Neural progenitor cell (in vitro differentiated cells): ENCODE data around the gene MAGI1. TPM values are rescaled to one million over a fixed set of nuclear protein-coding genes. Genes with fewer than 3 reads are reported as not detected.

Experiments
- DNase-seq: peaks from one replicate; pipeline ENCODE4 v3.0.0-alpha.2; 2016; ENCODE audit warnings: low spot score
- H2AFZ ChIP-seq: fragments of 200-600 bp; sonication (generic); replicated peaks from 2 replicates; pipeline ENCODE4 v1.6.1; 2016; ENCODE audit warnings: antibody characterized with exemption
- H3F3A ChIP-seq: fragments of 200-600 bp; sonication (generic); 2 replicates; pipeline ENCODE4 v1.6.1; 2016; ENCODE audit warnings: antibody characterized with exemption, low read depth
- H3K27ac ChIP-seq: fragments of 200-600 bp; sonication (generic); 2 replicates; pipeline ENCODE4 v1.5.1; 2016; ENCODE audit warnings: mild to moderate bottlenecking
- H3K27me3 ChIP-seq: fragments of 200-600 bp; sonication (generic); 2 replicates; pipeline ENCODE4 v1.6.1; 2016; ENCODE audit warnings: mild to moderate bottlenecking, moderate library complexity
- H3K36me3 ChIP-seq: fragments of 200-600 bp; sonication (generic); 2 replicates; pipeline ENCODE4 v1.5.1; 2016
- H3K4me1 ChIP-seq: fragments of 200-600 bp; sonication (generic); 2 replicates; pipeline ENCODE4 v1.6.1; 2016; ENCODE audit warnings: mixed run types
- H3K4me2 ChIP-seq: fragments of 200-600 bp; sonication (generic); 2 replicates; pipeline ENCODE4 v1.6.1; 2016
- H3K4me3 ChIP-seq: fragments of 200-600 bp; sonication (generic); 2 replicates; pipeline ENCODE4 v1.5.1; 2016
- H3K79me2 ChIP-seq: fragments of 200-600 bp; sonication (generic); 2 replicates; pipeline ENCODE4 v1.6.1; 2016; ENCODE audit warnings: low read depth
- H3K9ac ChIP-seq: fragments of 200-600 bp; sonication (generic); 2 replicates; pipeline ENCODE4 v1.6.1; 2016
- H3K9me3 ChIP-seq: fragments of 200-600 bp; sonication (generic); 2 replicates; pipeline ENCODE4 v1.5.1; 2016; ENCODE audit warnings: low read depth
- H4K20me1 ChIP-seq: fragments of 200-600 bp; sonication (generic); 2 replicates; pipeline ENCODE4 v1.6.1; 2016; ENCODE audit warnings: low read depth
- H3K27ac Mint-ChIP-seq: 3 replicates; pipeline ENCODE4 v1.8.0; 2021; ENCODE audit warnings: mixed read lengths
- H3K27me3 Mint-ChIP-seq: 2 replicates; pipeline ENCODE4 v1.8.0; 2022; ENCODE audit warnings: low read depth, mild to moderate bottlenecking, inconsistent platforms, moderate library complexity, mixed read lengths; ENCODE audit not compliant: insufficient read depth
- H3K36me3 Mint-ChIP-seq: 3 replicates; pipeline ENCODE4 v1.8.0; 2021; ENCODE audit warnings: mixed read lengths
- H3K4me1 Mint-ChIP-seq: 3 replicates; pipeline ENCODE4 v1.8.0; 2021; ENCODE audit warnings: mixed read lengths
- H3K4me3 Mint-ChIP-seq: 3 replicates; pipeline ENCODE4 v1.8.0; 2021; ENCODE audit warnings: mild to moderate bottlenecking, moderate library complexity, mixed read lengths
- H3K9me3 Mint-ChIP-seq: 3 replicates; pipeline ENCODE4 v1.8.0; 2020; ENCODE audit warnings: mixed read lengths
- CTCF ChIP-seq: fragments of 200-600 bp; sonication (generic); IDR thresholded peaks from 2 replicates; pipeline ENCODE4 v1.5.1; 2017; ENCODE audit warnings: antibody characterized with exemption, mild to moderate bottlenecking
- EZH2 ChIP-seq: fragments of 200-600 bp; sonication (generic); IDR thresholded peaks from 2 replicates; pipeline ENCODE4 v1.6.1; 2017; ENCODE audit warnings: antibody characterized with exemption, mild to moderate bottlenecking, moderate library complexity
- EZH2phosphoT487 ChIP-seq: fragments of 200-600 bp; sonication (generic); IDR thresholded peaks from 2 replicates; pipeline ENCODE4 v1.6.1; 2017; ENCODE audit warnings: antibody characterized with exemption
- total RNA-seq: library from RNA; depleted of rRNA; stranded (reverse); fragments of >200 nt; gene quantifications from 2 replicates; pipeline ENCODE4 v1.2.3, GENCODE V29; 2015; ENCODE audit warnings: low replicate concordance

Gene MAGI1
- total RNA-seq, 1 donor from 2014 or later: 40.6 TPM

GRCh38 chr3:65581313-65581712 lies 457.4 kb downstream of the MAGI1 start:
- H3F3A ChIP-seq: no peaks in the 10 kb centered on the region
- H3K36me3 ChIP-seq: no peaks in the 10 kb centered on the region
- H3K27ac Mint-ChIP-seq: no peak overlapping the region
- no peaks in the 10 kb centered on the region for H3K27me3 Mint-ChIP-seq
- peaks cover 3% of the 10 kb centered on the region for H3K9me3 Mint-ChIP-seq
- H3K9ac ChIP-seq: no peak overlapping the region
- H3K36me3 Mint-ChIP-seq: peaks cover 6% of the 10 kb centered on the region
- no peak overlapping the region for H3K27ac ChIP-seq
- TF ChIP-seq EZH2 (no peak), CTCF (no peak), EZH2phosphoT487 (no peak)
- H2AFZ ChIP-seq: no peak overlapping the region
- no peaks in the 10 kb centered on the region for H3K27me3 ChIP-seq
- peaks cover 3% of the 10 kb centered on the region for H3K4me1 Mint-ChIP-seq
- H3K4me2 ChIP-seq: no peak overlapping the region
- no peaks in the 10 kb centered on the region for H3K9me3 ChIP-seq
- DNase-seq: no peak
- no peak overlapping the region for H3K4me3 Mint-ChIP-seq
- H3K4me1 ChIP-seq: no peaks in the 10 kb centered on the region
- peaks cover 94% of the 10 kb centered on the region for H3K79me2 ChIP-seq
- peaks cover 18% of the 10 kb centered on the region for H4K20me1 ChIP-seq
- H3K4me3 ChIP-seq: no peak overlapping the region

GRCh38 chr3:65578861-65579260 lies 459.9 kb downstream of the MAGI1 start:
- H3K79me2 ChIP-seq: peaks cover 94% of the 10 kb centered on the region
- no peaks in the 10 kb centered on the region for H3K36me3 ChIP-seq
- Mint-ChIP-seq H3K36me3 (peaks cover 13% of the 10 kb centered on the region), H3K27me3 (no peaks in the 10 kb centered on the region), H3K9me3 (peaks cover 13% of the 10 kb centered on the region), H3K4me1 (peaks cover 3% of the 10 kb centered on the region), H3K4me3 (no peak overlapping the region), H3K27ac (no peak overlapping the region)
- H3K27me3 ChIP-seq: no peaks in the 10 kb centered on the region
- H3K9me3 ChIP-seq: peaks cover 4% of the 10 kb centered on the region
- H4K20me1 ChIP-seq: peaks cover 10% of the 10 kb centered on the region
- no peak overlapping the region for H3K4me3 ChIP-seq
- H3K4me2 ChIP-seq: no peak overlapping the region
- no peak overlapping the region for H3K27ac ChIP-seq
- DNase-seq: no peak
- no peak overlapping the region for H3K9ac ChIP-seq
- no peak overlapping the region for H2AFZ ChIP-seq
- H3K4me1 ChIP-seq: no peaks in the 10 kb centered on the region
- no peaks in the 10 kb centered on the region for H3F3A ChIP-seq
- TF ChIP-seq CTCF (no peak), EZH2phosphoT487 (no peak), EZH2 (no peak)

- H4K20me1 ChIP-seq: peaks cover 3% of the 10 kb centered on the region
- peaks cover 94% of the 10 kb centered on the region for H3K79me2 ChIP-seq
- H3K4me1 Mint-ChIP-seq: peaks cover 3% of the 10 kb centered on the region
- no peak overlapping the region for H3K4me2 ChIP-seq
- peaks cover 13% of the 10 kb centered on the region for H3K36me3 Mint-ChIP-seq
- H3K36me3 ChIP-seq: no peaks in the 10 kb centered on the region
- H3K4me3 ChIP-seq: no peak overlapping the region
- no peaks in the 10 kb centered on the region for H3K27me3 Mint-ChIP-seq
- DNase-seq: no peak
- peaks cover 8% of the 10 kb centered on the region for H3K9me3 ChIP-seq
- H3F3A ChIP-seq: no peaks in the 10 kb centered on the region
- H3K9ac ChIP-seq: no peak overlapping the region
- no peak overlapping the region for H3K4me3 Mint-ChIP-seq
- no peak overlapping the region for H3K27ac Mint-ChIP-seq
- no peaks in the 10 kb centered on the region for H3K4me1 ChIP-seq
- H3K27ac ChIP-seq: no peak overlapping the region
- H3K9me3 Mint-ChIP-seq: peaks cover 14% of the 10 kb centered on the region
- no peak overlapping the region for H2AFZ ChIP-seq
- no peak for TF ChIP-seq EZH2phosphoT487
- no peak for TF ChIP-seq EZH2
- TF ChIP-seq CTCF: no peak
- no peaks in the 10 kb centered on the region for H3K27me3 ChIP-seq
Observed at GRCh38 chr3:65577843-65578430, 460.8 kb downstream of the MAGI1 start.
